ENCODE results near the gene CNTNAP4. TPM values are rescaled to one million over a fixed set of nuclear protein-coding genes. Genes with fewer than 3 reads are reported as not detected.

Gene CNTNAP4
- total and polyA plus RNA-seq, 2 of the 13 experiments (the other 11 are each of a cell fraction or from before 2014, with no cell fraction given): not detected

DNA sequence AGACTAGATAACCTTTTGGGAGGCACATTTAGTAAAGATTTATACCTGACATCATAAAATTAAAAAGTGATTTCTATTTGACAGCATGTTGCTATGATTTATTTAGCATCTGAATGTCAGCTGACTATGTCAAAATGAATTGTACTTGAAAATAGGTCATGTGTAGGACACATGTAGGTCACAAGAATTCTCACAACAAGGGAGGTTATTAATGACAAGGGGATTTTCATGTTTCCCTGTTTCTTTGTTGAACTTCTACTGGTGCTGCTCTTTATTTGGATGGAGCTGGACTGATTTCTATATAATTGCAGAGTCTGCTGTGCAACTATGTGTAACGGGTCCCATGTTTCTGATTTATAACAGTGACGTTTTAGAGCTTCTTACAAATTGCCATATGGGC lies 144.4 kb downstream of the CNTNAP4 start:
- Histone ChIP-seq H3K4me1 (ENCODE audit: insufficient read depth, low read length) (no peaks in the 10 kb centered on the region), H3K36me3 (replicated peaks in 1 of 2; ENCODE audit: control insufficient read depth in 1 of 2, insufficient read depth in 2 of 2, low read length in 2 of 2) (no peaks in the 10 kb centered on the region), H3K27me3 (ENCODE audit: control insufficient read depth in 1 of 2, insufficient read depth in 2 of 2, low read length in 2 of 2) (no peaks in the 10 kb centered on the region; a peak in 1 of 5 replicates), H3K79me2 (ENCODE audit: insufficient read depth, low read length) (no peaks in the 10 kb centered on the region), H3K4me2 (ENCODE audit: low read depth, low read length) (no peak overlapping the region), H3K27ac (ENCODE audit: extremely low read length, insufficient read depth, low read length) (no peak overlapping the region), H4K20me1 (ENCODE audit: insufficient read depth, low read length) (no peaks in the 10 kb centered on the region), H3K9me3 (ENCODE audit: low read length) (no peaks in the 10 kb centered on the region), H3K9ac (ENCODE audit: insufficient read depth, low read depth, low read length) (no peak overlapping the region), H2AFZ (ENCODE audit: low read length) (no peak overlapping the region), H3K4me3 (replicated peaks in 1 of 3; ENCODE audit: insufficient read depth in 1 of 3, low read depth in 2 of 3, low read length in 3 of 3) (no peak overlapping the region)
- ChIA-PET CTCF (ENCODE audit: low intra/inter-chr PET ratio, low total read pairs) (no interaction called here), POLR2A (no interaction called here)
- DNase-seq (ENCODE audit: low spot score): no peak
- FAIRE-seq: no peak
- TF ChIP-seq HDAC2 (CRISPR knock-in tag; IDR thresholded peaks at IDR 0.05): no peak
- BruUV-seq (replicated peaks): no TSS peak
- 0% methylated on average over 2 of the region's 2 CpGs for WGBS (ENCODE audit: low lambda C conversion rate)
- intact Hi-C loops (cut with micrococcal nuclease; ENCODE audit: unreplicated experiment) (no loop called here), in situ Hi-C loops (cut with HindIII; ENCODE audit: extremely low pct_ligation_motif_present, low pct_unique_long_range_greater_than_20kb) (no loop called here)
- no peak for ATAC-seq

GRCh38 chr16:76428858-76429257 lies 151.7 kb downstream of the CNTNAP4 start:
- Histone ChIP-seq H3K79me2 (ENCODE audit: insufficient read depth, low read length) (no peaks in the 10 kb centered on the region), H3K9ac (ENCODE audit: insufficient read depth, low read depth, low read length) (no peak overlapping the region), H3K4me3 (replicated peaks in 1 of 3; ENCODE audit: insufficient read depth in 1 of 3, low read depth in 2 of 3, low read length in 3 of 3) (no peak overlapping the region), H3K4me1 (ENCODE audit: insufficient read depth, low read length) (peaks cover 7% of the 10 kb centered on the region; the same call in 1 of the 2 replicates), H3K4me2 (ENCODE audit: low read depth, low read length) (peak overlapping the region; percentile 28; the same call in 1 of the 2 replicates), H2AFZ (ENCODE audit: low read length) (no peak overlapping the region), H3K27ac (ENCODE audit: extremely low read length, insufficient read depth, low read length) (no peak overlapping the region), H3K36me3 (replicated peaks in 1 of 2; ENCODE audit: control insufficient read depth in 1 of 2, insufficient read depth in 2 of 2, low read length in 2 of 2) (no peaks in the 10 kb centered on the region), H3K9me3 (ENCODE audit: low read length) (no peaks in the 10 kb centered on the region), H3K27me3 (ENCODE audit: control insufficient read depth in 1 of 2, insufficient read depth in 2 of 2, low read length in 2 of 2) (no peaks in the 10 kb centered on the region; a peak in 1 of 5 replicates), H4K20me1 (ENCODE audit: insufficient read depth, low read length) (no peaks in the 10 kb centered on the region)
- ATAC-seq (peak; percentile 87), DNase-seq (ENCODE audit: low spot score) (peak; percentile 42), FAIRE-seq (peak; percentile 79)
- intact Hi-C loops (cut with micrococcal nuclease; ENCODE audit: unreplicated experiment) (no loop called here), in situ Hi-C loops (cut with HindIII; ENCODE audit: extremely low pct_ligation_motif_present, low pct_unique_long_range_greater_than_20kb) (no loop called here)
- ChIA-PET POLR2A (no interaction called here), CTCF (ENCODE audit: low intra/inter-chr PET ratio, low total read pairs) (no interaction called here)
- WGBS (ENCODE audit: low lambda C conversion rate): 9% methylated on average over 5 of the region's 5 CpGs
- no TSS peak for BruUV-seq (replicated peaks)
- TF ChIP-seq ELF3 (CRISPR knock-in tag; IDR thresholded peaks at IDR 0.05) (peak; percentile 71; the same call in 1 of the 2 replicates), ZNF761 (CRISPR knock-in tag; conservative IDR thresholded peaks at IDR 0.05) (no peak), FOXA3 (CRISPR knock-in tag; IDR thresholded peaks at IDR 0.05) (peak; percentile 43; the same call in 1 of the 2 replicates), PPARG (CRISPR knock-in tag; conservative IDR thresholded peaks at IDR 0.05) (0 out of 2 replicates have a peak, but pooled peaks have one; percentile 36), ZNF792 (CRISPR knock-in tag; IDR thresholded peaks at IDR 0.05) (peak; percentile 32; the same call in 1 of the 2 replicates), MIXL1 (CRISPR knock-in tag; IDR thresholded peaks at IDR 0.05) (no peak), FOXK1 (CRISPR knock-in tag; IDR thresholded peaks at IDR 0.05; ENCODE audit: borderline replicate concordance, low read depth) (peak; percentile 24; the same call in 1 of the 2 replicates)
- TF ChIP-seq, protein P1, sequence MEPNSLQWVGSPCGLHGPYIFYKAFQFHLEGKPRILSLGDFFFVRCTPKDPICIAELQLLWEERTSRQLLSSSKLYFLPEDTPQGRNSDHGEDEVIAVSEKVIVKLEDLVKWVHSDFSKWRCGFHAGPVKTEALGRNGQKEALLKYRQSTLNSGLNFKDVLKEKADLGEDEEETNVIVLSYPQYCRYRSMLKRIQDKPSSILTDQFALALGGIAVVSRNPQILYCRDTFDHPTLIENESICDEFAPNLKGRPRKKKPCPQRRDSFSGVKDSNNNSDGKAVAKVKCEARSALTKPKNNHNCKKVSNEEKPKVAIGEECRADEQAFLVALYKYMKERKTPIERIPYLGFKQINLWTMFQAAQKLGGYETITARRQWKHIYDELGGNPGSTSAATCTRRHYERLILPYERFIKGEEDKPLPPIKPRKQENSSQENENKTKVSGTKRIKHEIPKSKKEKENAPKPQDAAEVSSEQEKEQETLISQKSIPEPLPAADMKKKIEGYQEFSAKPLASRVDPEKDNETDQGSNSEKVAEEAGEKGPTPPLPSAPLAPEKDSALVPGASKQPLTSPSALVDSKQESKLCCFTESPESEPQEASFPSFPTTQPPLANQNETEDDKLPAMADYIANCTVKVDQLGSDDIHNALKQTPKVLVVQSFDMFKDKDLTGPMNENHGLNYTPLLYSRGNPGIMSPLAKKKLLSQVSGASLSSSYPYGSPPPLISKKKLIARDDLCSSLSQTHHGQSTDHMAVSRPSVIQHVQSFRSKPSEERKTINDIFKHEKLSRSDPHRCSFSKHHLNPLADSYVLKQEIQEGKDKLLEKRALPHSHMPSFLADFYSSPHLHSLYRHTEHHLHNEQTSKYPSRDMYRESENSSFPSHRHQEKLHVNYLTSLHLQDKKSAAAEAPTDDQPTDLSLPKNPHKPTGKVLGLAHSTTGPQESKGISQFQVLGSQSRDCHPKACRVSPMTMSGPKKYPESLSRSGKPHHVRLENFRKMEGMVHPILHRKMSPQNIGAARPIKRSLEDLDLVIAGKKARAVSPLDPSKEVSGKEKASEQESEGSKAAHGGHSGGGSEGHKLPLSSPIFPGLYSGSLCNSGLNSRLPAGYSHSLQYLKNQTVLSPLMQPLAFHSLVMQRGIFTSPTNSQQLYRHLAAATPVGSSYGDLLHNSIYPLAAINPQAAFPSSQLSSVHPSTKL (CRISPR knock-in tag; IDR thresholded peaks at IDR 0.05): peak; percentile 53; the same call in 1 of the 2 replicates
- TF ChIP-seq, protein P2, sequence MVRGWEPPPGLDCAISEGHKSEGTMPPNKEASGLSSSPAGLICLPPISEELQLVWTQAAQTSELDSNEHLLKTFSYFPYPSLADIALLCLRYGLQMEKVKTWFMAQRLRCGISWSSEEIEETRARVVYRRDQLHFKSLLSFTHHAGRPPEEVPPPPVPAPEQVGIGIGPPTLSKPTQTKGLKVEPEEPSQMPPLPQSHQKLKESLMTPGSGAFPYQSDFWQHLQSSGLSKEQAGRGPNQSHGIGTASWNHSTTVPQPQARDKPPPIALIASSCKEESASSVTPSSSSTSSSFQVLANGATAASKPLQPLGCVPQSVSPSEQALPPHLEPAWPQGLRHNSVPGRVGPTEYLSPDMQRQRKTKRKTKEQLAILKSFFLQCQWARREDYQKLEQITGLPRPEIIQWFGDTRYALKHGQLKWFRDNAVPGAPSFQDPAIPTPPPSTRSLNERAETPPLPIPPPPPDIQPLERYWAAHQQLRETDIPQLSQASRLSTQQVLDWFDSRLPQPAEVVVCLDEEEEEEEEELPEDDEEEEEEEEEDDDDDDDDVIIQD (CRISPR knock-in tag; IDR thresholded peaks at IDR 0.05; ENCODE audit: low read depth): 0 out of 2 replicates have a peak, but pooled peaks have one; percentile 30

Data from HepG2 (cell line).